GM19397 (cell line): ENCODE results near the gene SPEN.
A peak's percentile ranks its signal among the peaks of the same experiment; 100 is the strongest.
"Not testable (repeated sequence)": the region's sequence is repeated elsewhere in the genome, so short reads cannot be mapped to it uniquely, and the experiment has no call there.

Experiments used
- ATAC-seq: cut with Tn5 transposase; IDR thresholded peaks from one replicate; pipeline ENCODE4 v1.9.1; 2021; ENCODE audit warnings: mild to moderate bottlenecking, moderate library complexity; ENCODE audit not compliant: unreplicated experiment

The SPEN gene

GRCh38 chr1:15833069-15833679 is 14.3 kb upstream of the SPEN start:
- ATAC-seq = no peak

GRCh38 chr1:15833842-15834405 is 13.6 kb upstream of the SPEN start:
- ATAC-seq = no peak

- ATAC-seq = peak; percentile 53
These were observed 12.9 kb upstream of the SPEN start for GRCh38 chr1:15834406-15835204.

GRCh38 chr1:15835205-15835740 is 12.2 kb upstream of the SPEN start:
- ATAC-seq = peak; percentile 3

- ATAC-seq = peak; percentile 57
These were observed 11.6 kb upstream of the SPEN start for GRCh38 chr1:15835741-15836510.

- ATAC-seq = not testable (repeated sequence)
These were observed 11.1 kb upstream of the SPEN start for GRCh38 chr1:15836511-15836771.

GRCh38 chr1:15836772-15837669 is 10.5 kb upstream of the SPEN start:
- ATAC-seq = no peak

- no peak for ATAC-seq
These were observed 9.6 kb upstream of the SPEN start for GRCh38 chr1:15837931-15838330.

- no peak for ATAC-seq
These were observed 8.8 kb upstream of the SPEN start for GRCh38 chr1:15838721-15839120.

GRCh38 chr1:15843826-15844572 is 3.5 kb upstream of the SPEN start:
- no peak for ATAC-seq

- ATAC-seq = not testable (repeated sequence)
These were observed 1.5 kb upstream of the SPEN start for GRCh38 chr1:15846056-15846455.

GRCh38 chr1:15847893-15848142 is 311 bp downstream of the SPEN start:
- ATAC-seq = no peak

GRCh38 chr1:15848143-15848928 is 829 bp downstream of the SPEN start:
- peak; percentile 15 for ATAC-seq

- no peak for ATAC-seq
These were observed 1.6 kb downstream of the SPEN start for GRCh38 chr1:15848929-15849774.

- no peak for ATAC-seq
These were observed 2.3 kb downstream of the SPEN start for GRCh38 chr1:15849775-15850324.

- ATAC-seq = no peak
These were observed 3.0 kb downstream of the SPEN start for GRCh38 chr1:15850471-15851001.

- ATAC-seq = no peak
These were observed 3.9 kb downstream of the SPEN start for GRCh38 chr1:15851210-15852035.
